ENCODE data around the gene NLN. TPM values are rescaled to one million over a fixed set of nuclear protein-coding genes. Genes with fewer than 3 reads are reported as not detected.

NLN gene
- polyA plus RNA-seq, 1 donor (not counting 4 experiments of a cell fraction or from before 2014, with no cell fraction given), result 26.1 TPM

DNA sequence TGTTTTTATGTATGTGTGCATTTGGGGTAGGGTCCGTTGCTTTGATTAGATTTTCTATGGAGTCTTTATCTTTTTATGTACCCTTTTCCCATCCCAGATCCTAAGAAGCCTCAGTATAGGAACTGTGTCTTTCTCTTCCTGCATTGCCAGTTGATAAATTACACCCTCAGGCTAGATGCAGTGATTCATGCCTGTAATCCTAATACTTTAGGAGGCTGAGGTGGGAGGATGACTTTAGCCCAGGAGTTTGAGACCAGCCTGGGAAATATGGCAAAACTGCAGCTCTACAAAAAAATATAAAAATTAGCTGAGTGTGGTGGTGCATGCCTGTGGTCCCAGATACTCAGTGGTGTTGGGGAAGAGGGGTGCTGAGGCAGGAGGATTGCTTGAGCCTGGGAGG, 40.2 kb downstream of the NLN start:
- DNase-seq (ENCODE audit: low read depth, low spot score), result no peak
- dilution Hi-C loops (cut with MboI; ENCODE audit: extremely low pct_ligation_motif_present, low sequenced_read_pairs), result no loop called here
- H4K20me1 ChIP-seq (ENCODE audit: control insufficient read depth, extremely low read depth, insufficient read depth, low read length), result no peaks in the 10 kb centered on the region
- no peaks in the 10 kb centered on the region for H3K27me3 ChIP-seq (ENCODE audit: control insufficient read depth, extremely low read depth, insufficient read depth, low read length)
- FAIRE-seq, result no peak
- no peaks in the 10 kb centered on the region for H3K9me3 ChIP-seq (ENCODE audit: control insufficient read depth, low read depth, low read length)
- no peaks in the 10 kb centered on the region for H3K79me2 ChIP-seq (ENCODE audit: control insufficient read depth, insufficient read depth, low read length)
- no peak overlapping the region for H3K27ac ChIP-seq (ENCODE audit: control insufficient read depth, insufficient read depth, low read length)
- no peaks in the 10 kb centered on the region for H3K4me1 ChIP-seq (ENCODE audit: control insufficient read depth, extremely low read depth, insufficient read depth, low read length)
- no peak overlapping the region for H3K4me2 ChIP-seq (ENCODE audit: control insufficient read depth, extremely low read depth, insufficient read depth, low read depth, low read length)
- H3K4me3 ChIP-seq (ENCODE audit: control insufficient read depth in 2 of 3, extremely low read depth in 1 of 3, insufficient read depth in 2 of 3, low read depth in 1 of 3, low read length in 3 of 3), result no peak overlapping the region
- H3K9ac ChIP-seq (ENCODE audit: control insufficient read depth, extremely low read depth, insufficient read depth, low read length), result no peak overlapping the region
- peaks cover 3 to 8% of the 10 kb centered on the region in 2 experiments for H3K36me3 ChIP-seq (ENCODE audit: control insufficient read depth in 2 of 2, extremely low read depth in 1 of 2, insufficient read depth in 2 of 2, low read length in 2 of 2)
- no peaks in the 10 kb centered on the region for H3K9me1 ChIP-seq (ENCODE audit: control insufficient read depth, extremely low read depth, insufficient read depth, low read length)
- TF ChIP-seq CTCF (optimal IDR thresholded peaks at IDR 0.05 in 1 of 3, IDR thresholded peaks at IDR 0.05 in 1 of 3, conservative IDR thresholded peaks at IDR 0.05 in 1 of 3; ENCODE audit: extremely low read depth in 1 of 3, insufficient read depth in 2 of 3, low read length in 3 of 3), result no peak
- H2AFZ ChIP-seq (ENCODE audit: control insufficient read depth, low read length), result no peak overlapping the region

DNA sequence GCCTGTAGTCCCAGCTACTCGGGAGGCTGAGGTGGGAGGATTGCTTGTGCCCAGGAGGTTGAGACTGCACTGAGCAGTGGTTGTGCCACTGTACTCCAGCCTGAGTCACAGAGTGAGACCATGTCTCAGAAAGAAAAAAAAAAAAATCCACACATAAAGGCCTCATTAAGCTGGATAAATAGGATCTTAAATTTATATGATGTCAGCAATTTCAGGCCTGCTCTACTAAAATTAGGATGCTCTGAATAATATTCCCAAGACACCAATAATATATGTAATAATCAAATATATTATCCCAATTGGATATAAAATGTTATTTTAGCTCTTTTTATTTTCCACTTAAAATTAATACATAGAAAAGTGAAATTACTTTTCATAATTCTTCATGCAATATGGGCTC, 43.6 kb downstream of the NLN start:
- H3K9ac ChIP-seq (ENCODE audit: control insufficient read depth, extremely low read depth, insufficient read depth, low read length), result no peak overlapping the region
- no peak for FAIRE-seq
- dilution Hi-C loops (cut with MboI; ENCODE audit: extremely low pct_ligation_motif_present, low sequenced_read_pairs), result no loop called here

More for the DNA sequence above, 43.6 kb downstream of the NLN start:
- Histone ChIP-seq H3K9me1 (ENCODE audit: control insufficient read depth, extremely low read depth, insufficient read depth, low read length) (no peaks in the 10 kb centered on the region), H3K4me2 (ENCODE audit: control insufficient read depth, extremely low read depth, insufficient read depth, low read depth, low read length) (no peak overlapping the region), H2AFZ (ENCODE audit: control insufficient read depth, low read length) (no peak overlapping the region), H3K79me2 (ENCODE audit: control insufficient read depth, insufficient read depth, low read length) (no peaks in the 10 kb centered on the region), H4K20me1 (ENCODE audit: control insufficient read depth, extremely low read depth, insufficient read depth, low read length) (no peaks in the 10 kb centered on the region), H3K36me3 (ENCODE audit: control insufficient read depth in 2 of 2, extremely low read depth in 1 of 2, insufficient read depth in 2 of 2, low read length in 2 of 2) (peaks cover 0 to 2% of the 10 kb centered on the region in 2 experiments), H3K9me3 (ENCODE audit: control insufficient read depth, low read depth, low read length) (no peaks in the 10 kb centered on the region), H3K4me3 (ENCODE audit: control insufficient read depth in 2 of 3, extremely low read depth in 1 of 3, insufficient read depth in 2 of 3, low read depth in 1 of 3, low read length in 3 of 3) (no peak overlapping the region), H3K27ac (ENCODE audit: control insufficient read depth, insufficient read depth, low read length) (no peak overlapping the region), H3K27me3 (ENCODE audit: control insufficient read depth, extremely low read depth, insufficient read depth, low read length) (no peaks in the 10 kb centered on the region), H3K4me1 (ENCODE audit: control insufficient read depth, extremely low read depth, insufficient read depth, low read length) (peaks cover 21% of the 10 kb centered on the region)
- TF ChIP-seq CTCF (optimal IDR thresholded peaks at IDR 0.05 in 1 of 3, IDR thresholded peaks at IDR 0.05 in 1 of 3, conservative IDR thresholded peaks at IDR 0.05 in 1 of 3; ENCODE audit: extremely low read depth in 1 of 3, insufficient read depth in 2 of 3, low read length in 3 of 3) (no peak), EZH2 (IDR thresholded peaks at IDR 0.05; ENCODE audit: low read length) (no peak)
- no peak for DNase-seq (ENCODE audit: low read depth, low spot score)
